ENCODE data around the gene GPR142.

The GPR142 gene

GRCh38 chr17:74372426-74372825 is 5.1 kb downstream of the GPR142 start:
- Histone ChIP-seq H3K4me2 (ENCODE audit: insufficient read depth, low read length) (no peak overlapping the region), H3K36me3 (ENCODE audit: insufficient read depth, low read length) (no peaks in the 10 kb centered on the region), H3K9me3 (ENCODE audit: insufficient read depth, low read length, severe bottlenecking) (no peaks in the 10 kb centered on the region), H3K27me3 (ENCODE audit: insufficient read depth, low read length, poor library complexity) (peaks cover 5% of the 10 kb centered on the region), H3K27ac (ENCODE audit: low read length) (no peak overlapping the region), H3K4me3 (ENCODE audit: low read depth in 1 of 2, low read length in 2 of 2) (no peak overlapping the region), H3K9ac (ENCODE audit: low read depth, low read length) (no peak overlapping the region), H3K4me1 (ENCODE audit: insufficient read depth, low read length) (no peaks in the 10 kb centered on the region), H4K20me1 (ENCODE audit: insufficient read depth, low read length) (peaks cover 21% of the 10 kb centered on the region), H2AFZ (ENCODE audit: low read depth, low read length) (no peak overlapping the region), H3K79me2 (ENCODE audit: insufficient read depth, low read length) (no peaks in the 10 kb centered on the region)
- TF ChIP-seq CTCF (IDR thresholded peaks at IDR 0.05; ENCODE audit: borderline replicate concordance, extremely low read depth, low read length, poor library complexity, severe bottlenecking) (no peak), EZH2 (IDR thresholded peaks at IDR 0.05; ENCODE audit: borderline replicate concordance, low read depth, low read length, severe bottlenecking) (no peak)
- no peak for ATAC-seq (ENCODE audit: insufficient read depth, low read depth)
- DNase-seq: no peak

DNA sequence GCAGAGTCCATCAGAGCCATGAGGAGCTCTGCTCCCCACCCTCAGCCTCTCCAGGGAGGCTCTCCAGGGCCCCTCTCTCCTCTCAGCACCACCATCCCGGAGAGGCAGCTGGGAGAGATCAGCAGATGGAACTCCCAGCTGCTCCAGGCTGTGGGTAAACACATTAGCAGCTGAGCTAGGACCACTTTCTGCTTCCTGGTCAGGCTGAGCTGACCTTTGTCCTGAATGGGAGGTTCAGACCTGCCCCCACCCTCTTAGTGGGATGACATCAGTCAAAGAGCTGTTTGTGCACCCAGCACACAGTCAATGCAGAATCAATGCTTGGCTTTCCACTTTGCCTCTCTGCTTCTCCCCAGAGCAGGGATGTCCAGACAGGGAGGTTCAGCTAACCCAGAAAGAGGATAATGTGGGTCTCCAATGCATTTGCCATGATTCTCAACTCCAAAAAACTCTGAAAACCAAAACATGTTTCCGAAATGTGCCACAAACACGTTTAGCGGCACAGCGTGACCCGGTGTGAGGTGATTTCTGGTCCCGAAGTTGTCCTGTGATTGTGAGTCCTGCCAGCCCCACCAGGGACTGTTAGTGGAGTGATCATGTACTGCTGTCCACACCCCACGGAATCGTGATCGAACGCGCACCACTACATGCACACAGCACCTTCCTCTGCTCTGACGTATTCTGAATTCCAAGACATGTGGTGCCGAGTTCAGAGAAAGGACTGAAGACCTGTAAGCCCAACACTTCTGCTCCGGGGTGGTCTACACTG is 6.7 kb downstream of the GPR142 start:
- Histone ChIP-seq H3K9ac (ENCODE audit: low read depth, low read length) (no peak overlapping the region), H3K36me3 (ENCODE audit: insufficient read depth, low read length) (no peaks in the 10 kb centered on the region), H3K9me3 (ENCODE audit: insufficient read depth, low read length, severe bottlenecking) (no peaks in the 10 kb centered on the region), H3K79me2 (ENCODE audit: insufficient read depth, low read length) (no peaks in the 10 kb centered on the region), H3K4me2 (ENCODE audit: insufficient read depth, low read length) (no peak overlapping the region), H4K20me1 (ENCODE audit: insufficient read depth, low read length) (peaks cover 11% of the 10 kb centered on the region), H3K4me1 (ENCODE audit: insufficient read depth, low read length) (no peaks in the 10 kb centered on the region), H2AFZ (ENCODE audit: low read depth, low read length) (no peak overlapping the region), H3K4me3 (ENCODE audit: low read depth in 1 of 2, low read length in 2 of 2) (no peak overlapping the region), H3K27me3 (ENCODE audit: insufficient read depth, low read length, poor library complexity) (peaks cover 1% of the 10 kb centered on the region), H3K27ac (ENCODE audit: low read length) (no peak overlapping the region)
- DNase-seq (no peak), ATAC-seq (ENCODE audit: insufficient read depth, low read depth) (no peak)
- no peak for TF ChIP-seq CTCF (IDR thresholded peaks at IDR 0.05; ENCODE audit: borderline replicate concordance, extremely low read depth, low read length, poor library complexity, severe bottlenecking)
- TF ChIP-seq EZH2 (IDR thresholded peaks at IDR 0.05; ENCODE audit: borderline replicate concordance, low read depth, low read length, severe bottlenecking): no peak

- ATAC-seq (ENCODE audit: insufficient read depth, low read depth) (no peak), DNase-seq (no peak)
- Histone ChIP-seq H3K4me3 (ENCODE audit: low read depth in 1 of 2, low read length in 2 of 2) (no peak overlapping the region), H3K27me3 (ENCODE audit: insufficient read depth, low read length, poor library complexity) (no peaks in the 10 kb centered on the region), H2AFZ (ENCODE audit: low read depth, low read length) (no peak overlapping the region), H3K9me3 (ENCODE audit: insufficient read depth, low read length, severe bottlenecking) (no peaks in the 10 kb centered on the region), H3K79me2 (ENCODE audit: insufficient read depth, low read length) (no peaks in the 10 kb centered on the region), H3K4me2 (ENCODE audit: insufficient read depth, low read length) (no peak overlapping the region), H3K4me1 (ENCODE audit: insufficient read depth, low read length) (peaks cover 8% of the 10 kb centered on the region), H3K27ac (ENCODE audit: low read length) (no peak overlapping the region), H3K36me3 (ENCODE audit: insufficient read depth, low read length) (no peaks in the 10 kb centered on the region), H4K20me1 (ENCODE audit: insufficient read depth, low read length) (peaks cover 6% of the 10 kb centered on the region; the same call in 1 of the 2 replicates), H3K9ac (ENCODE audit: low read depth, low read length) (no peak overlapping the region)
- no peak for TF ChIP-seq CTCF (IDR thresholded peaks at IDR 0.05; ENCODE audit: borderline replicate concordance, extremely low read depth, low read length, poor library complexity, severe bottlenecking)
- TF ChIP-seq EZH2 (IDR thresholded peaks at IDR 0.05; ENCODE audit: borderline replicate concordance, low read depth, low read length, severe bottlenecking): no peak
Measured at GRCh38 chr17:74374858-74375257, 7.6 kb downstream of the GPR142 start.
